Mesothelial cell of epicardium (in vitro differentiated cells): ENCODE results near the gene CC2D2B. TPM values are rescaled to one million over a fixed set of nuclear protein-coding genes. Genes with fewer than 3 reads are reported as not detected.

ENCODE experiments used
- DNase-seq, 2 experiments: peaks; one replicate each; pipeline ENCODE4 v3.0.0; 2021; ENCODE audit warnings: low spot score in 2 of 2; ENCODE audit not compliant: unreplicated experiment in 2 of 2
- H3K27ac Mint-ChIP-seq: 2 replicates; pipeline ENCODE4 v1.8.0; 2021; ENCODE audit warnings: mixed read lengths
- H3K27me3 Mint-ChIP-seq: 2 replicates; pipeline ENCODE4 v1.8.0; 2021; ENCODE audit warnings: low read depth, mixed read lengths
- H3K36me3 Mint-ChIP-seq: 2 replicates; pipeline ENCODE4 v1.8.0; 2021; ENCODE audit warnings: mixed read lengths
- H3K4me1 Mint-ChIP-seq: 2 replicates; pipeline ENCODE4 v1.8.0; 2021; ENCODE audit warnings: mixed read lengths
- H3K4me3 Mint-ChIP-seq: 2 replicates; pipeline ENCODE4 v1.8.0; 2021; ENCODE audit warnings: mild to moderate bottlenecking, moderate library complexity, mixed read lengths
- H3K9me3 Mint-ChIP-seq: 2 replicates; pipeline ENCODE4 v1.8.0; 2021; ENCODE audit warnings: mixed read lengths
- CTCF ChIP-seq: fragments of 200-600 bp; sonication (generic); IDR thresholded peaks from one replicate; pipeline ENCODE4 v1.5.0; 2021; ENCODE audit warnings: antibody characterized with exemption; ENCODE audit not compliant: unreplicated experiment
- total RNA-seq: library from RNA; stranded (reverse); gene quantifications from 3 replicates; pipeline ENCODE4 v1.2.1, GENCODE V29; 2021

CC2D2B gene
- total RNA-seq, 1 donor from 2014 or later, result 0.78 TPM

- Mint-ChIP-seq H3K27me3 (no peaks in the 10 kb centered on the region), H3K9me3 (no peaks in the 10 kb centered on the region), H3K27ac (no peak overlapping the region), H3K36me3 (peaks cover 52% of the 10 kb centered on the region), H3K4me3 (no peak overlapping the region), H3K4me1 (no peaks in the 10 kb centered on the region)
- no peak for DNase-seq
- no peak for TF ChIP-seq CTCF
These were observed 153.5 kb downstream of the CC2D2B start for GRCh38 chr10:96061232-96061631.

GRCh38 chr10:96072674-96073073, 164.9 kb downstream of the CC2D2B start:
- Mint-ChIP-seq H3K4me3 (no peak overlapping the region), H3K36me3 (no peaks in the 10 kb centered on the region), H3K9me3 (no peaks in the 10 kb centered on the region), H3K27ac (no peak overlapping the region), H3K27me3 (no peaks in the 10 kb centered on the region), H3K4me1 (no peaks in the 10 kb centered on the region)
- no peak for TF ChIP-seq CTCF
- DNase-seq, result no peak

GRCh38 chr10:96073722-96074121, 165.9 kb downstream of the CC2D2B start:
- Mint-ChIP-seq H3K9me3 (no peaks in the 10 kb centered on the region), H3K36me3 (no peaks in the 10 kb centered on the region), H3K27me3 (peaks cover 3% of the 10 kb centered on the region), H3K27ac (no peak overlapping the region), H3K4me3 (no peak overlapping the region), H3K4me1 (no peaks in the 10 kb centered on the region)
- DNase-seq, result no peak
- no peak for TF ChIP-seq CTCF

GRCh38 chr10:96074776-96075175, 167.0 kb downstream of the CC2D2B start:
- no peak for TF ChIP-seq CTCF
- H3K4me1 Mint-ChIP-seq, result no peaks in the 10 kb centered on the region

GRCh38 chr10:96075977-96076376, 168.2 kb downstream of the CC2D2B start:
- H3K4me3 Mint-ChIP-seq, result no peak overlapping the region
- peaks cover 12% of the 10 kb centered on the region for H3K27me3 Mint-ChIP-seq
- H3K4me1 Mint-ChIP-seq, result no peaks in the 10 kb centered on the region
- no peak overlapping the region for H3K27ac Mint-ChIP-seq
- no peaks in the 10 kb centered on the region for H3K9me3 Mint-ChIP-seq
- no peak for TF ChIP-seq CTCF
- no peaks in the 10 kb centered on the region for H3K36me3 Mint-ChIP-seq
- no peak for DNase-seq

More at GRCh38 chr10:96074776-96075175, 167.0 kb downstream of the CC2D2B start:
- Mint-ChIP-seq H3K27me3 (peaks cover 12% of the 10 kb centered on the region), H3K4me3 (no peak overlapping the region), H3K36me3 (no peaks in the 10 kb centered on the region), H3K9me3 (no peaks in the 10 kb centered on the region), H3K27ac (no peak overlapping the region)
- DNase-seq, result no peak

- Mint-ChIP-seq H3K9me3 (no peaks in the 10 kb centered on the region), H3K4me3 (no peak overlapping the region), H3K27me3 (peaks cover 12% of the 10 kb centered on the region), H3K4me1 (no peaks in the 10 kb centered on the region), H3K27ac (no peak overlapping the region), H3K36me3 (no peaks in the 10 kb centered on the region)
- no peak for DNase-seq
- TF ChIP-seq CTCF, result no peak
These were observed 169.4 kb downstream of the CC2D2B start for GRCh38 chr10:96077156-96077555.
